Right atrium auricular region (tissue), 2 donors: ENCODE data around the gene SAMD4A. TPM values are rescaled to one million over a fixed set of nuclear protein-coding genes. Genes with fewer than 3 reads are reported as not detected.

ENCODE experiments used
- DNase-seq: peaks from one replicate; pipeline ENCODE4 v3.0.0-alpha.2; 2019; ENCODE audit warnings: low spot score
- H3K27ac ChIP-seq, 2 donors: fragments of 200-600 bp; sonication (generic); 1 replicate in 1 of 2; 2 replicates in 1 of 2; pipeline ENCODE4 v1.5.1; 2016 to 2019
- H3K27me3 ChIP-seq, 2 donors: fragments of 200-600 bp; sonication (generic); one replicate each; pipeline versions ENCODE4 v1.5.1 to v1.6.0; 2017 to 2019
- H3K36me3 ChIP-seq: fragments of 200-600 bp; sonication (generic); one replicate; pipeline ENCODE4 v1.5.1; 2016
- H3K4me1 ChIP-seq, 2 donors: fragments of 200-600 bp; sonication (generic); one replicate each; pipeline versions ENCODE4 v1.5.1 to v1.6.0; 2017 to 2019
- H3K4me3 ChIP-seq, 2 donors: fragments of 200-600 bp; sonication (generic); 1 replicate in 1 of 2; 2 replicates in 1 of 2; pipeline ENCODE4 v1.5.1; 2017 to 2019; ENCODE audit warnings: mild to moderate bottlenecking in 1 of 2, moderate library complexity in 1 of 2
- H3K9me3 ChIP-seq, 2 donors: fragments of 200-600 bp; sonication (generic); one replicate each; pipeline ENCODE4 v1.5.1; 2019
- total RNA-seq, 2 donors: library from RNA; depleted of rRNA; stranded (reverse); fragments of >200 nt; gene quantifications; one replicate each; pipeline ENCODE4 v1.1.0, GENCODE V29; 2016
- TF ChIP-seq, protein P1 (sequence below), 2 donors: fragments of 200-600 bp; sonication (generic); IDR thresholded peaks; one replicate each; pipeline ENCODE4 v1.5.1; 2019; ENCODE audit warnings: antibody characterized with exemption in 2 of 2

Gene SAMD4A
- total RNA-seq, 2 donors from 2014 or later, result 74.5 to 102 TPM

DNA sequence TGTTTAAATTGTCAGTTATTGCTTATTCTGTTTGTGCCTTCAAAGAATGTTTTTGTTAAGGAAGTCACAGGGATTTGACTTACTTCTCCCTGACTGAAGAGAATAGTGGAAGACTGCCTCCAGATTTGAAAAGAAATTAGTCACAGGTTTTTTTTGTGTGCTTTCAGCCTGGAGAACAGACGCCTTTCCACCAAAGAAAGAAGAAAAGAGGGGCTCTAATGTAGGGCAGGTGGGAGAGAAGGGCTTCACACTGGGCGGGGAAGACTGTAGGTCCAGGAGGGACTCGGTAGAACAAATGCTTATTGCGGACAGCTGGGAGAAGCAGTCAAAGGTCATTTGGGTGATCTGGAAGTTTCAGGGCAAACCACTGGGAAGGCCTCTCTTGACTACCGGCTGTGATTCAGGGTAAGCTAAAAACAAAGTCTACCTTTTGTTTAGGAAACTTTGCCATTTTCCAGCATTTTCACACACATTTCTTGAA is 76.8 kb downstream of the SAMD4A start:
- peak overlapping the region in 1 of 2 donors; percentile 18 for H3K27ac ChIP-seq
- no peak for DNase-seq
- H3K4me3 ChIP-seq, result no peak overlapping the region
- no peaks in the 10 kb centered on the region for H3K36me3 ChIP-seq
- peaks cover 0 to 50% of the 10 kb centered on the region in 2 donors for H3K4me1 ChIP-seq
- no peaks in the 10 kb centered on the region for H3K27me3 ChIP-seq
- TF ChIP-seq, protein P1, sequence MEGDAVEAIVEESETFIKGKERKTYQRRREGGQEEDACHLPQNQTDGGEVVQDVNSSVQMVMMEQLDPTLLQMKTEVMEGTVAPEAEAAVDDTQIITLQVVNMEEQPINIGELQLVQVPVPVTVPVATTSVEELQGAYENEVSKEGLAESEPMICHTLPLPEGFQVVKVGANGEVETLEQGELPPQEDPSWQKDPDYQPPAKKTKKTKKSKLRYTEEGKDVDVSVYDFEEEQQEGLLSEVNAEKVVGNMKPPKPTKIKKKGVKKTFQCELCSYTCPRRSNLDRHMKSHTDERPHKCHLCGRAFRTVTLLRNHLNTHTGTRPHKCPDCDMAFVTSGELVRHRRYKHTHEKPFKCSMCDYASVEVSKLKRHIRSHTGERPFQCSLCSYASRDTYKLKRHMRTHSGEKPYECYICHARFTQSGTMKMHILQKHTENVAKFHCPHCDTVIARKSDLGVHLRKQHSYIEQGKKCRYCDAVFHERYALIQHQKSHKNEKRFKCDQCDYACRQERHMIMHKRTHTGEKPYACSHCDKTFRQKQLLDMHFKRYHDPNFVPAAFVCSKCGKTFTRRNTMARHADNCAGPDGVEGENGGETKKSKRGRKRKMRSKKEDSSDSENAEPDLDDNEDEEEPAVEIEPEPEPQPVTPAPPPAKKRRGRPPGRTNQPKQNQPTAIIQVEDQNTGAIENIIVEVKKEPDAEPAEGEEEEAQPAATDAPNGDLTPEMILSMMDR (IDR thresholded peaks at IDR 0.05), result no peak
- H3K9me3 ChIP-seq, result no peaks in the 10 kb centered on the region

DNA sequence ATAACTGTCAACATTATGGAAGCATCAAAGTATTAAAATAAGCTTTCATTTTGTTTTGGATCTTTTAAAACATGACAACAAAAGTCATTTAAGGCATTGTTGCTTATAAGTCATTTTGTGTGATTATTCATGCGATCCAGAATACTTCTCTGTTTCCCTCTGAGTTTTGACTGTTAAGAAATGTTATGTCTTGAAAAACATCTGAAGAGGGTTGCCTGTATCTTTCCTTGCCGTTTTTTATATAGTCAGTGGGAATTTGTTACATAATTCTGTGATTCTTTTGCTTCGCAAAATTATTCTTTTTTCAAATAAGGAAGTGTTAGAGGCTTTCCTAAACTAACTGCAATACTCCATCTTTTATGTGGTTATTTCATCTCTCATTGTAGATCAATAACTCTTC is 78.7 kb downstream of the SAMD4A start:
- Histone ChIP-seq H3K27me3 (no peaks in the 10 kb centered on the region), H3K4me3 (no peak overlapping the region), H3K9me3 (no peaks in the 10 kb centered on the region), H3K27ac (no peak overlapping the region), H3K36me3 (no peaks in the 10 kb centered on the region), H3K4me1 (peaks cover 0 to 45% of the 10 kb centered on the region in 2 donors)
- no peak for DNase-seq
- TF ChIP-seq, protein P1 (IDR thresholded peaks at IDR 0.05), result no peak

GRCh38 chr14:54646626-54647025 is 79.7 kb downstream of the SAMD4A start:
- H3K27ac ChIP-seq, result peak overlapping the region in 1 of 2 donors; percentile 21
- no peak for DNase-seq
- peaks cover 0 to 50% of the 10 kb centered on the region in 2 donors for H3K4me1 ChIP-seq
- H3K36me3 ChIP-seq, result no peaks in the 10 kb centered on the region
- H3K4me3 ChIP-seq, result no peak overlapping the region
- no peaks in the 10 kb centered on the region for H3K9me3 ChIP-seq
- TF ChIP-seq, protein P1 (IDR thresholded peaks at IDR 0.05), result no peak
- H3K27me3 ChIP-seq, result no peaks in the 10 kb centered on the region

GRCh38 chr14:54647378-54647777 is 80.5 kb downstream of the SAMD4A start:
- DNase-seq, result no peak
- Histone ChIP-seq H3K27ac (no peak overlapping the region), H3K4me3 (no peak overlapping the region), H3K4me1 (peaks cover 0 to 55% of the 10 kb centered on the region in 2 donors), H3K27me3 (no peaks in the 10 kb centered on the region), H3K36me3 (no peaks in the 10 kb centered on the region), H3K9me3 (no peaks in the 10 kb centered on the region)
- TF ChIP-seq, protein P1 (IDR thresholded peaks at IDR 0.05), result no peak

DNA sequence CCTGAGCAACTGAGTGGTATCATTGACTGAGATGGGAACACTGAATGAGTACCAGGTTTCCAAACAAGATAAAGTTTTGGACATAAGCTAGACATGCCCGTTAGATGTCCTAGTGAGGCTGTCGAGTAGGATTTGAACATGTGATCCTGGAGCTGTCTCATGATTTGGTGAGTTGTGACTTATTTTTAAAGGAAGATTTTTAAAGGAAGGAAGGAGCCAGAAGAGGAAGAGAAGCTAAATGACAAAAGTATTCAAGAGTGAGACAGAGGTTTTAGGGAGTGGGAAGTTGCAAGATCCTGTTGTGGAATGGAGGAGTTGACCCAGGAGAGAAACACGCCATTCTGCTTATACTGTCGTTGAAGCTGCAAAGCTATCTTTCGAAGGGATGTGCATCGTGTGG is 82.1 kb downstream of the SAMD4A start:
- TF ChIP-seq, protein P1 (IDR thresholded peaks at IDR 0.05), result no peak
- Histone ChIP-seq H3K9me3 (no peaks in the 10 kb centered on the region), H3K4me1 (peaks cover 0 to 62% of the 10 kb centered on the region in 2 donors)

DNA sequence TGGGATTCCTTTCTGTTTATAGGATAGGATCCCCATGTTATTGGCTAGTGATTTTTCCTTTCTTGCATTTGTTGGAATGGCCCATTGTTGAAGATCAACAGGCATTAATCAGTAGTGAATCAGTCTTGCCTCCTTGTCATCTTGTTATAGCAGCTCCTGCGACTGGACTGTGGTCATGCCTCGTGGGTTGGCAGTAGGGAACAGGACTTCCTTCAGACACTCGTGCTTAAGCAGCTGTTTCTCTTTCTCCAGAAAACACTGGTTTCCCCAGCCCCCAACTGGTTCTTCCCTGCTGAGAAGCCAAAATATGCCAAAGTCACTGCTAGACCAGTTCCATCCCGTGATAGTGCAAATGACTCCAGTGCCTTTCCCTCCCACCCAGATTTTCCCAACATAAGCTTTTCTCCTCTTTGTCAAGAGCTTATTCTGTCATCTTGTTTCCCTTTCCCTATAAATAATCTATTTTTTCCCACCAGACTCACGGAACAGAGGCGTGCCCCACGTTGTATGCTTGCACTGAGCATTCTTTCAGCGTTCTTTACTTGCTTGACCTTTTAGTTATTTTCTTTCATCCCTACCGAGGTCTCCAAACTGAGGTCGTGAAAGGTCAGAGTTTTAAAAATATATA is 83.5 kb downstream of the SAMD4A start:
- Histone ChIP-seq H3K9me3 (no peaks in the 10 kb centered on the region), H3K4me1 (peaks cover 0 to 72% of the 10 kb centered on the region in 2 donors), H3K36me3 (no peaks in the 10 kb centered on the region), H3K27me3 (no peaks in the 10 kb centered on the region), H3K4me3 (no peak overlapping the region), H3K27ac (peak overlapping the region; percentile 89)
- peak; percentile 73 for DNase-seq
- TF ChIP-seq, protein P1 (IDR thresholded peaks at IDR 0.05), result no peak

More for the DNA sequence above, 82.1 kb downstream of the SAMD4A start:
- no peak for DNase-seq
- Histone ChIP-seq H3K27me3 (no peaks in the 10 kb centered on the region), H3K27ac (peak overlapping the region; percentile 38 to 89), H3K36me3 (no peaks in the 10 kb centered on the region), H3K4me3 (no peak overlapping the region)
